GM18520 (cell line): Measurements from ENCODE around the gene SPOCK1.

ENCODE experiments used
- ATAC-seq: cut with Tn5 transposase; IDR thresholded peaks from one replicate; pipeline ENCODE4 v1.9.1; 2021; ENCODE audit not compliant: unreplicated experiment

SPOCK1 gene

DNA sequence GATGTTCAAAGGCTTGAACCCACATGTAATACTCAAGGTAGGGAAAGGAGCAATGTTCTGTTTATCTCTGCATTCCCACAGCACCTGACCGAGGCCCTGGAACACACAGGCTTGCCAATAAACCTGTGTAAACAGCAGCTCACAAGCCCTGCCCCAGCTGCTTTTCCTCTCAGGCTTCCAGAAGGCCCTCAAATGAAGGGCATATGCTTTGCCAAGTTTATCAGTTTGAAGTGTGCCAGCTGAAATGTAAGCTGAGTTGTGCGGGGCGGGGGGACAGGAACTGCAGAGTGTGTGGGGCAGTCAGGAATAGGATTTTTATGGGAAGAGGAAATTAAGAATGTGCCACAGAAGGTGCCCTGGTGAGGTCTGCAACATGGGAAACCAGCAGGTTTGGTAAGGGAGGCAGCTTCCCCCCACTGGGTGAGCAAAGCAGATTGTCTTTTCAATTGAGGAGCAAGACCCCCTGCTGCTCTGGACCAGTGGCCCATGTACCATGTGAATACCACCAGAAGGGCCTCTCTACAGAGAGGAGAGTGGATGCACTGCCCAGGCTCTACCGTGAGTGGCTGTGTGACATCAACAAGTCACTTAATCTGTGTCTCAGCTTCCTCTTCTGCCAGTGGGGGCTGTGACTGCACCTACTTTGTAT, 194.8 kb downstream of the SPOCK1 start:
- ATAC-seq, result no peak

- ATAC-seq, result no peak
Observed at GRCh38 chr5:137303509-137303908, 195.6 kb downstream of the SPOCK1 start.

GRCh38 chr5:137300411-137301240, 198.5 kb downstream of the SPOCK1 start:
- ATAC-seq, result no peak

- no peak for ATAC-seq
Observed at GRCh38 chr5:137296213-137296781, 202.8 kb downstream of the SPOCK1 start.

- no peak for ATAC-seq
Observed at GRCh38 chr5:137294604-137295003, 204.5 kb downstream of the SPOCK1 start.

DNA sequence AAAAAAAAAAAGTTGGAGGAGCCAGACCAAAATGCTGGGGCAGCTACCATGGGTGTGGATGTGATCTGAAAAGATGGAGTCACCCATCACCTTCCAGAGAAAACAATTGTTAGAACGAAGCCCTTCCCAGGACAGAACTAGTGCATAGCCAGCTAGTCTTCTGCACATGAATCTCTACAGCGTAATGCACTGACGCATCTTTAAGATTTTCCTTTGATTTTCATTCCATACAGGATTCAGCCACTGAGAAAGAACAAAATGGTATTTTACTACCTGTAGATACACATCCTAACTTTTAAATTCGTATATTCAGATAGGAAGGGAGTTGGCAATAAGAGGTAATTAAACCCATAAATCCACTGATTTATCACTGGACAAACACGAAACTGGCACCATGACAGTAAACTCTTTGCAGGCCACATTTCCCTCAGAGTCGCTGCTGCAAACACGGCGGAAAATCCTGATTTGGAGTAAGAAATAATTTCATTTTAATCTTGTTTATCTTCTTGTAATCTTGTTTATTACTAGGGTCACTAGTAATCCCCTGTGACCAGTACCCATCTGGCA, 206.6 kb downstream of the SPOCK1 start:
- ATAC-seq, result no peak

- no peak for ATAC-seq
Observed at GRCh38 chr5:137291436-137291835, 207.7 kb downstream of the SPOCK1 start.

GRCh38 chr5:137291031-137291430, 208.1 kb downstream of the SPOCK1 start:
- no peak for ATAC-seq

DNA sequence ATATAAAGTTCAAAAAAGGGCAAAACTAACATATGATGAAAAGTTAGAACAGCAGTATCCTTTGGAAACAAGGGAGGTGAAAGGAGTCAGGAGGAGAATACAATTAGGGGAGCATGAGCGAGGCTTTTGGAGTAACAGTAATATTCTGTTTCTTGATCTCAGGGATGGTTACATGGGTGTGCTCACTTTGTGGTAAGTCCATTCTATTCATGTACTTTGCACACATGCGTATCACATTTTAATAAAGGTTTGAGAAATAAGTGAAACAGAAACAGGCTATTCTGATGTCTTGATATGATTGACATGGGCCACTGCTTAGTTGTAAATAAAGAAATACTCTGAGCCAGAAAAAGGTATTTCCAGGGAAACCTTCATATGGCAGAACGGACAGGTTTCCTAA, 208.8 kb downstream of the SPOCK1 start:
- ATAC-seq, result no peak

GRCh38 chr5:137289856-137290255, 209.3 kb downstream of the SPOCK1 start:
- no peak for ATAC-seq

DNA sequence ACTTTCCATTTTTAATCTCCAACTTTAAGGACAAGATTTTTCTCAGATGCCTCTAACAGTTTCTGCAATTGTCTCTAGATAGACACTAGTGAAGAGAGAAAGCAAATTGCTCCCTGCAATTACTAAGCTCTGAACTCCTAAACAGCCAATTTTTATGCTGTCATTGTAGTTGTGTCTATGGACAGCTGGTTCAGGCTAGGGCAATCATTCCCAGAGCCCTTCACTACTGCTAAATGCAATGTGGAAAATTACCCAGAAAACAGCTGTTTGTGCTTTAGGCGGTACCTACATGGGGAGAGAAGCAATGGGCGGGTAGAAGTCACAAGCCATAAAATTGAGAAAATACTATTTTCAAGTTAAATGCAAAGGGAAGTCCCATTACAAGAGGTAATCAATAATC, 211.6 kb downstream of the SPOCK1 start:
- no peak for ATAC-seq

DNA sequence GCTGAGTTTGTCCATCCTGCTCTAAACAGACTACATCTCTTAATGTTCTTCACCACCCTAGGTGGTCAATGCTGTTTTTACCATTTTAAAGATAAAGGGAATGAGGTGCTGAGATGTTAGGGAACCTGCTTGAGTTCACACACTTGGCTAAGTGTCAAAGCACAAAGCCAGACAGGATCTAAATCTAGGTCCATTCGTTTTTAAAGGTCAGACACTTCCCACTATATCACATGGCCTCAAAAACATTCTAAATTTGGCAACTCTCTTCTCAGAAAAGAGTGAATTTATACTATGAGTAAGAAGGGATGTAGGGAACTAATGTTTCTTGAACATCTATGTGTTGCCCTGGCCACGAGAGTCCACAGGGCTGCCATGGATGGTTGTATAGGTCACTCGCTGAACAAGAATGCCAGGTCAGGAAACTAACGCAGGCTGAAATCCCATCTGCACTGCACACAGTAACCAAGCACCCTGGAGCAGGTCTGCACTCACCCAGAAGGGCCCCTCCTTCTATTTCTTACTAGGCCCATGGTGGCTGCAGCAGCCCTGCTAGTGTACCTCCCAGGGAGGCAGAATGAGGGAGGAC, 213.0 kb downstream of the SPOCK1 start:
- ATAC-seq, result no peak

DNA sequence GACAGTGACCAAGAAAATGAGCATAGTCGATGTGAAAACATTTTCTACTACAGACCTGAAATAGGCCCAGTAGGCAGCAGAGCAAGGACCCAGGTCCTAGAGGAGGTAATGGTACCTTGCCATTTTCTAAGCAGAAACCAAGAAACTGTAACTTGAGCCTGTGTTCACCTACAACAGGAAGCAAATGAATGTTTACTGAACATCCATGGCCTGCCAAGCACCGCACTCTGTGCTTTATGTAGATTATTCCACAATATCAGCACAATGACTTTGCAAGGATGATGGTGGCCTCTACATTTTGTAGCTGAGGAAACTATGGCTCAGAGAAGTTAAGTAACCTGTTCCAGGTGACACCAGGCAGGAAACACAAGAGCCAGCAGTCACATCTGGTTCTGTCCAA, 215.3 kb downstream of the SPOCK1 start:
- no peak for ATAC-seq

DNA sequence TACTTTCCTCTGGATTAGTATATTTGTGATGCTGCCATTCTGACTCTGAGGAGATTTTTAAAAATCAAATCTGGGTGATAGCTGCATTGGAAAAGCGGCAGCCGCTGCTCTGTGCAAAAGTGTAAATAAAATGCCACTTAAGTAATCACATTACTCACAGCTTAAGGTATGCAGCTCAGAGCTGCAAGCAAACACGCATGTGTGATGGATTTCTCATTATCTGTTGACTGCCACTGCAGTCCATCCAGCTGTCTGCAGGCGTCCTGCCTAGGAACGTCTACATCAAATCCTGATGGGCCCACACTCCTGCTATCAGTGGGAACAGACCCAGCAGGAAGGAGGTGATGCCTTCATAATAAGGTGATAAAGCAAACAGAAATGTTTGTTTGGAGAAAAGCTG, 216.9 kb downstream of the SPOCK1 start:
- no peak for ATAC-seq

GRCh38 chr5:137281201-137281600, 217.9 kb downstream of the SPOCK1 start:
- no peak for ATAC-seq

- ATAC-seq, result no peak
Observed at GRCh38 chr5:137280656-137281055, 218.5 kb downstream of the SPOCK1 start.

GRCh38 chr5:137279521-137280231, 219.4 kb downstream of the SPOCK1 start:
- ATAC-seq, result no peak

DNA sequence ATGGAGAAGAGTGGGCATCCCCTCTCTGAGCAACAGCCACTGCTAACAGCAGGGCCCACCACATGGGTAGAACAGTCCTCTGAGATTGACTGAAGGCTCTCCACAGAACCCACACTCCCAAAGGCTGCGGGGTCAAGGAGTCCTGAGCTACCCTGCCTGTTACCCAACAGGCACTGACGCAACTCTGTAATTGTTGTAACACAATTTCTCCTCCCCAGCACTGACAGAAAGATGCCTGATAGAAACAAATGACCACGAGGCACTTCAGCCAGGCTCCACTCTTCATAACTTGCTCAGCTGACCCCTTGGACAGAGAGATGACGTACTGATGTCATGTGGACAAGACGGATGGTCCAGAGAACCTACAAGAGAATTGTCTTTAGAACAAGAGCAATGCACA, 220.7 kb downstream of the SPOCK1 start:
- no peak for ATAC-seq

DNA sequence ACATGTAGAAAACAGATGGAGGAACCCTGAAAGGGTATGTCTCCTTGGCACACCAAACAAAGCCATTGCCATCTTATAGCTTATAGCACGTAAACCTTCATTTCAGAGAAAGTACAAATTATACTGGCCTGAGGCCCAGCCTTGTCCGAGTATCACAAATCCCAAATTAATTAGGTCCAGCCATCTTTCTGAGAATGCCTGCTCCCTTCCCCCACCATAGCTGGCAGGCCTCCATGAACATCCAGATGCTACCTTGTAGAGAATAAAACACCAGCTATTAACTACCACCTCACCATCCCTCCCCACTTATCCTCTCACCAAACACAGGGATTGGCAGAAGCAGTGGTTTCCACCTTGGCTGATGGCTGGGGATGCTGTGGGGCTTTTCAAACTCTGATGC, 224.0 kb downstream of the SPOCK1 start:
- ATAC-seq, result no peak

GRCh38 chr5:137273511-137273910, 225.6 kb downstream of the SPOCK1 start:
- no peak for ATAC-seq

GRCh38 chr5:137272831-137273230, 226.3 kb downstream of the SPOCK1 start:
- no peak for ATAC-seq
